WI38 (cell line): ENCODE measurements around the gene DNAI1.

Experiments used
- H3K4me3 ChIP-seq: 2 replicates; pipeline ENCODE4 v1.5.1; 2011; ENCODE audit warnings: low read depth, mild to moderate bottlenecking, control low read depth, low read length
- CTCF ChIP-seq: IDR thresholded peaks from 2 replicates; pipeline ENCODE4 v1.5.1; 2012; ENCODE audit warnings: low read depth, mild to moderate bottlenecking, control low read depth, low read length

DNAI1 gene

GRCh38 chr9:34558919-34559623 is 100.5 kb downstream of the DNAI1 start:
- TF ChIP-seq CTCF = no peak
- H3K4me3 ChIP-seq = no peak overlapping the region

- H3K4me3 ChIP-seq = no peak overlapping the region
- no peak for TF ChIP-seq CTCF
Measured at GRCh38 chr9:34559624-34560455, 101.2 kb downstream of the DNAI1 start.

- no peak for TF ChIP-seq CTCF
- no peak overlapping the region for H3K4me3 ChIP-seq
Measured at GRCh38 chr9:34560599-34561214, 102.1 kb downstream of the DNAI1 start.

- peak; percentile 55 for TF ChIP-seq CTCF
- no peak overlapping the region for H3K4me3 ChIP-seq
Measured at GRCh38 chr9:34562135-34562745, 103.6 kb downstream of the DNAI1 start.

GRCh38 chr9:34563262-34563661 is 104.7 kb downstream of the DNAI1 start:
- H3K4me3 ChIP-seq = no peak overlapping the region
- TF ChIP-seq CTCF = no peak

GRCh38 chr9:34564617-34565016 is 106.0 kb downstream of the DNAI1 start:
- TF ChIP-seq CTCF = no peak
- H3K4me3 ChIP-seq = no peak overlapping the region
